Neural cell (in vitro differentiated cells): Measurements from ENCODE around the gene PSMB11.

Source experiments
- EP300 ChIP-seq: fragments of 450-650 bp; conservative IDR thresholded peaks from 2 replicates; pipeline ENCODE4 v1.6.1; 2014; ENCODE audit warnings: antibody characterized with exemption, mild to moderate bottlenecking, moderate library complexity; ENCODE audit not compliant: poor library complexity, severe bottlenecking
- EZH2 ChIP-seq: fragments of 200-600, 300-800 bp; shearing (Covaris generic), sonication (generic); IDR thresholded peaks from 2 replicates; pipeline ENCODE4 v1.6.1; 2014; ENCODE audit warnings: antibody characterized with exemption, low read length, borderline replicate concordance, mild to moderate bottlenecking; ENCODE audit not compliant: insufficient read depth, poor library complexity, severe bottlenecking
- MXI1 ChIP-seq: fragments of 450-650 bp; conservative IDR thresholded peaks from 2 replicates; pipeline ENCODE4 v1.6.1; 2014; ENCODE audit warnings: antibody characterized with exemption, mild to moderate bottlenecking; ENCODE audit not compliant: poor library complexity, severe bottlenecking
- POLR2AphosphoS5 ChIP-seq: IDR thresholded peaks from 2 replicates; pipeline ENCODE4 v1.6.1; 2012
- RAD21 ChIP-seq: fragments of 450-650 bp; conservative IDR thresholded peaks from 2 replicates; pipeline ENCODE4 v1.6.1; 2014; ENCODE audit warnings: antibody characterized with exemption, mild to moderate bottlenecking, moderate library complexity
- SMC3 ChIP-seq: fragments of 450-650 bp; conservative IDR thresholded peaks from 2 replicates; pipeline ENCODE4 v1.6.1; 2014; ENCODE audit warnings: antibody characterized with exemption, mild to moderate bottlenecking, moderate library complexity; ENCODE audit not compliant: poor library complexity
- TAF1 ChIP-seq: IDR thresholded peaks from 2 replicates; pipeline ENCODE4 v1.6.1; 2012; ENCODE audit warnings: low read depth
- TF ChIP-seq, protein P1 (sequence below): fragments of 450-650 bp; IDR thresholded peaks from 2 replicates; pipeline ENCODE4 v1.5.1; 2014; ENCODE audit warnings: antibody characterized with exemption, mild to moderate bottlenecking, moderate library complexity; ENCODE audit not compliant: poor library complexity, severe bottlenecking
- TF ChIP-seq, protein P2 (sequence below): IDR thresholded peaks from 2 replicates; pipeline ENCODE4 v1.6.1; 2012; ENCODE audit warnings: borderline replicate concordance

- TF ChIP-seq, protein P1, sequence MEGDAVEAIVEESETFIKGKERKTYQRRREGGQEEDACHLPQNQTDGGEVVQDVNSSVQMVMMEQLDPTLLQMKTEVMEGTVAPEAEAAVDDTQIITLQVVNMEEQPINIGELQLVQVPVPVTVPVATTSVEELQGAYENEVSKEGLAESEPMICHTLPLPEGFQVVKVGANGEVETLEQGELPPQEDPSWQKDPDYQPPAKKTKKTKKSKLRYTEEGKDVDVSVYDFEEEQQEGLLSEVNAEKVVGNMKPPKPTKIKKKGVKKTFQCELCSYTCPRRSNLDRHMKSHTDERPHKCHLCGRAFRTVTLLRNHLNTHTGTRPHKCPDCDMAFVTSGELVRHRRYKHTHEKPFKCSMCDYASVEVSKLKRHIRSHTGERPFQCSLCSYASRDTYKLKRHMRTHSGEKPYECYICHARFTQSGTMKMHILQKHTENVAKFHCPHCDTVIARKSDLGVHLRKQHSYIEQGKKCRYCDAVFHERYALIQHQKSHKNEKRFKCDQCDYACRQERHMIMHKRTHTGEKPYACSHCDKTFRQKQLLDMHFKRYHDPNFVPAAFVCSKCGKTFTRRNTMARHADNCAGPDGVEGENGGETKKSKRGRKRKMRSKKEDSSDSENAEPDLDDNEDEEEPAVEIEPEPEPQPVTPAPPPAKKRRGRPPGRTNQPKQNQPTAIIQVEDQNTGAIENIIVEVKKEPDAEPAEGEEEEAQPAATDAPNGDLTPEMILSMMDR, result no peak
- TF ChIP-seq MXI1, result no peak
- TF ChIP-seq RAD21, result no peak
- TF ChIP-seq EZH2, result no peak
- TF ChIP-seq, protein P2, sequence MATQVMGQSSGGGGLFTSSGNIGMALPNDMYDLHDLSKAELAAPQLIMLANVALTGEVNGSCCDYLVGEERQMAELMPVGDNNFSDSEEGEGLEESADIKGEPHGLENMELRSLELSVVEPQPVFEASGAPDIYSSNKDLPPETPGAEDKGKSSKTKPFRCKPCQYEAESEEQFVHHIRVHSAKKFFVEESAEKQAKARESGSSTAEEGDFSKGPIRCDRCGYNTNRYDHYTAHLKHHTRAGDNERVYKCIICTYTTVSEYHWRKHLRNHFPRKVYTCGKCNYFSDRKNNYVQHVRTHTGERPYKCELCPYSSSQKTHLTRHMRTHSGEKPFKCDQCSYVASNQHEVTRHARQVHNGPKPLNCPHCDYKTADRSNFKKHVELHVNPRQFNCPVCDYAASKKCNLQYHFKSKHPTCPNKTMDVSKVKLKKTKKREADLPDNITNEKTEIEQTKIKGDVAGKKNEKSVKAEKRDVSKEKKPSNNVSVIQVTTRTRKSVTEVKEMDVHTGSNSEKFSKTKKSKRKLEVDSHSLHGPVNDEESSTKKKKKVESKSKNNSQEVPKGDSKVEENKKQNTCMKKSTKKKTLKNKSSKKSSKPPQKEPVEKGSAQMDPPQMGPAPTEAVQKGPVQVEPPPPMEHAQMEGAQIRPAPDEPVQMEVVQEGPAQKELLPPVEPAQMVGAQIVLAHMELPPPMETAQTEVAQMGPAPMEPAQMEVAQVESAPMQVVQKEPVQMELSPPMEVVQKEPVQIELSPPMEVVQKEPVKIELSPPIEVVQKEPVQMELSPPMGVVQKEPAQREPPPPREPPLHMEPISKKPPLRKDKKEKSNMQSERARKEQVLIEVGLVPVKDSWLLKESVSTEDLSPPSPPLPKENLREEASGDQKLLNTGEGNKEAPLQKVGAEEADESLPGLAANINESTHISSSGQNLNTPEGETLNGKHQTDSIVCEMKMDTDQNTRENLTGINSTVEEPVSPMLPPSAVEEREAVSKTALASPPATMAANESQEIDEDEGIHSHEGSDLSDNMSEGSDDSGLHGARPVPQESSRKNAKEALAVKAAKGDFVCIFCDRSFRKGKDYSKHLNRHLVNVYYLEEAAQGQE, result no peak
- no peak for TF ChIP-seq TAF1
- TF ChIP-seq POLR2AphosphoS5, result no peak
- no peak for TF ChIP-seq EP300
- no peak for TF ChIP-seq SMC3
Observed at GRCh38 chr14:23091294-23092225, 49.5 kb downstream of the PSMB11 start.
